ENCODE measurements around the gene RAB37.

RAB37 gene

DNA sequence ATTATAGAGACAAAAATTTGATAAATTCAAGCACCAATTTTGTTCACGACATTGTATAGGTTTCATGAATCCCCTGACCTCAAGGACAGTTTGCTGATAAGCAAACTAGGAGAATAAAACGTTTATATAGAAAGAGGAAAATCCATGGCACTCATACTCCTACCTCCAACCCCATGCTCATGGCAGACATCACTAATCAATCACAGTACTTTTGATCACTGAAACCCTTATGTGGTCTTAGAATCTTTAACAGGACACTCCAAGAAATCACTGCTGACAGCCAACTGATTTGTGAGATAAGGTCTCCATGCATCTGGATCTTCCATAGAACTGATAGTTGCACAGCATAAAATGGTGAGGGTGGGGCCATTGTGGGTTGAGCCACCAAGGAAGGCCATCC lies 6.7 kb downstream of the RAB37 start (continued):
- TF ChIP-seq, protein P1, sequence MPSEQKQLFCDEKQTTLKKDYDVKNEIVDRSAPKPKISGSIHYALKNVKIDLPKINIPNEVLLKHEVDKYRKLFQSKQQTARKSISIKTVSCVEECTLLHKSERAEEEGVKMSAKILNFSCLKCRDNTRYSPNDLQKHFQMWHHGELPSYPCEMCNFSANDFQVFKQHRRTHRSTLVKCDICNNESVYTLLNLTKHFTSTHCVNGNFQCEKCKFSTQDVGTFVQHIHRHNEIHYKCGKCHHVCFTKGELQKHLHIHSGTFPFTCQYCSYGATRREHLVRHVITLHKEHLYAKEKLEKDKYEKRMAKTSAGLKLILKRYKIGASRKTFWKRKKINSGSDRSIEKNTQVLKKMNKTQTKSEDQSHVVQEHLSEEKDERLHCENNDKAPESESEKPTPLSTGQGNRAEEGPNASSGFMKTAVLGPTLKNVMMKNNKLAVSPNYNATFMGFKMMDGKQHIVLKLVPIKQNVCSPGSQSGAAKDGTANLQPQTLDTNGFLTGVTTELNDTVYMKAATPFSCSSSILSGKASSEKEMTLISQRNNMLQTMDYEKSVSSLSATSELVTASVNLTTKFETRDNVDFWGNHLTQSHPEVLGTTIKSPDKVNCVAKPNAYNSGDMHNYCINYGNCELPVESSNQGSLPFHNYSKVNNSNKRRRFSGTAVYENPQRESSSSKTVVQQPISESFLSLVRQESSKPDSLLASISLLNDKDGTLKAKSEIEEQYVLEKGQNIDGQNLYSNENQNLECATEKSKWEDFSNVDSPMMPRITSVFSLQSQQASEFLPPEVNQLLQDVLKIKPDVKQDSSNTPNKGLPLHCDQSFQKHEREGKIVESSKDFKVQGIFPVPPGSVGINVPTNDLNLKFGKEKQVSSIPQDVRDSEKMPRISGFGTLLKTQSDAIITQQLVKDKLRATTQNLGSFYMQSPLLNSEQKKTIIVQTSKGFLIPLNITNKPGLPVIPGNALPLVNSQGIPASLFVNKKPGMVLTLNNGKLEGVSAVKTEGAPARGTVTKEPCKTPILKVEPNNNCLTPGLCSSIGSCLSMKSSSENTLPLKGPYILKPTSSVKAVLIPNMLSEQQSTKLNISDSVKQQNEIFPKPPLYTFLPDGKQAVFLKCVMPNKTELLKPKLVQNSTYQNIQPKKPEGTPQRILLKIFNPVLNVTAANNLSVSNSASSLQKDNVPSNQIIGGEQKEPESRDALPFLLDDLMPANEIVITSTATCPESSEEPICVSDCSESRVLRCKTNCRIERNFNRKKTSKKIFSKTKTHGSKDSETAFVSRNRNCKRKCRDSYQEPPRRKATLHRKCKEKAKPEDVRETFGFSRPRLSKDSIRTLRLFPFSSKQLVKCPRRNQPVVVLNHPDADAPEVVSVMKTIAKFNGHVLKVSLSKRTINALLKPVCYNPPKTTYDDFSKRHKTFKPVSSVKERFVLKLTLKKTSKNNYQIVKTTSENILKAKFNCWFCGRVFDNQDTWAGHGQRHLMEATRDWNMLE (tag by site-specific recombination; conservative IDR thresholded peaks at IDR 0.05; ENCODE audit: low read depth) = no peak
- no peak for TF ChIP-seq ZNF473 (tag by site-specific recombination; IDR thresholded peaks at IDR 0.05)
- TF ChIP-seq ZBTB21 (tag by site-specific recombination; IDR thresholded peaks at IDR 0.05) = no peak
- no peak for TF ChIP-seq ZNF404 (tag by site-specific recombination; IDR thresholded peaks at IDR 0.05)
- TF ChIP-seq ZNF19 (tag by site-specific recombination; IDR thresholded peaks at IDR 0.05; ENCODE audit: low read depth) = no peak
- no peak for TF ChIP-seq ZNF776 (tag by site-specific recombination; IDR thresholded peaks at IDR 0.05; ENCODE audit: borderline replicate concordance)
- no peak for TF ChIP-seq TSHZ1 (tag by site-specific recombination; IDR thresholded peaks at IDR 0.05; ENCODE audit: borderline replicate concordance)
- no peak for TF ChIP-seq ZNF24 (tag by site-specific recombination; IDR thresholded peaks at IDR 0.05)
- no peak for TF ChIP-seq ZNF560 (tag by site-specific recombination; IDR thresholded peaks at IDR 0.05; ENCODE audit: borderline replicate concordance)
- TF ChIP-seq SCRT2 (tag by site-specific recombination; IDR thresholded peaks at IDR 0.05) = no peak
- TF ChIP-seq, protein P2, sequence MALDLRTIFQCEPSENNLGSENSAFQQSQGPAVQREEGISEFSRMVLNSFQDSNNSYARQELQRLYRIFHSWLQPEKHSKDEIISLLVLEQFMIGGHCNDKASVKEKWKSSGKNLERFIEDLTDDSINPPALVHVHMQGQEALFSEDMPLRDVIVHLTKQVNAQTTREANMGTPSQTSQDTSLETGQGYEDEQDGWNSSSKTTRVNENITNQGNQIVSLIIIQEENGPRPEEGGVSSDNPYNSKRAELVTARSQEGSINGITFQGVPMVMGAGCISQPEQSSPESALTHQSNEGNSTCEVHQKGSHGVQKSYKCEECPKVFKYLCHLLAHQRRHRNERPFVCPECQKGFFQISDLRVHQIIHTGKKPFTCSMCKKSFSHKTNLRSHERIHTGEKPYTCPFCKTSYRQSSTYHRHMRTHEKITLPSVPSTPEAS (tag by site-specific recombination; IDR thresholded peaks at IDR 0.05) = no peak
- TF ChIP-seq GFI1B (tag by site-specific recombination; IDR thresholded peaks at IDR 0.05) = no peak
- no peak for TF ChIP-seq ZNF37A (tag by site-specific recombination; IDR thresholded peaks at IDR 0.05)
- no peak for TF ChIP-seq ZNF768 (tag by site-specific recombination; IDR thresholded peaks at IDR 0.05)
- peak; percentile 56 for TF ChIP-seq SETDB1 (IDR thresholded peaks at IDR 0.05; ENCODE audit: insufficient read length, low read length)

DNA sequence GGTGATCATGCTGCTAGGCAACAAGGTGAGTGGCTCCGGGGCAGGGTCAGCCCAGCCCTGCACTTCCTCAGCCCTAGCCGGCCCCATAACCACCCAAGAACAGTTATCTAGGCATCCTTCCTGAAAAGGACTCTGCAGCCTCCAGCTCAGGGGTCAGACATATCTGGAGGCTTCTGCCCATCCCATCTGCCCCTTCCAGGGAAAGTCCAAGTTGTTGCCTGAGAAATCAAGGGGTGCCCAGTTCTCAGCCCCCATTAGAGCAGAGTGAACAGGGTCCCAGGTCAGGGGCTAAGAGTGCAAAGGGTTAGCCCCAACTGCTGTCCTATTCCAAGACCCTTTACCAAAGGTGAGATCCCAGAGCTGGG lies 7.3 kb downstream of the RAB37 start:
- Histone ChIP-seq H3K4me3 (ENCODE audit: low read depth, low read length) (no peak overlapping the region), H3K36me3 (ENCODE audit: control insufficient read depth in 2 of 2, insufficient read depth in 1 of 2, low read length in 2 of 2) (no peaks in the 10 kb centered on the region), H3K4me1 (ENCODE audit: control insufficient read depth, insufficient read depth, low read length) (no peaks in the 10 kb centered on the region; the same call in 1 of the 2 replicates), H3K27ac (ENCODE audit: extremely low read depth, low read depth, low read length) (no peak overlapping the region), H3K9me3 (ENCODE audit: control insufficient read depth, insufficient read depth, low read depth, low read length) (no peaks in the 10 kb centered on the region)
- ChIA-PET POLR2A (no interaction called here), CTCF (interaction anchor here (0.7 to 4.7 kb wide), 24 partner anchors 8 to 218 kb away, joined by 3 to 84 read pairs (median 6); partner anchors contain the start of genes GRIN2C, NAT9 and RAB37)
- TF ChIP-seq ZNF335 (tag by site-specific recombination; conservative IDR thresholded peaks at IDR 0.05) (peak; percentile 50; the same call in 1 of the 2 replicates), KLF16 (tag by site-specific recombination; IDR thresholded peaks at IDR 0.05) (no peak), ZNF23 (tag by site-specific recombination; IDR thresholded peaks at IDR 0.05; ENCODE audit: borderline replicate concordance) (no peak)

Data from HEK293 (cell line).